Globus pallidus (tissue), 1 donor: Measurements from ENCODE around the gene CAMSAP3.
A peak's percentile ranks its signal among the peaks of the same experiment; 100 is the strongest.

Experiments
- DNase-seq: peaks from one replicate; pipeline ENCODE4 v3.0.0-alpha.2; 2015; ENCODE audit warnings: low spot score

Gene CAMSAP3

GRCh38 chr19:7648265-7649014, 52.8 kb downstream of the CAMSAP3 start:
- no peak for DNase-seq

GRCh38 chr19:7650148-7650547, 54.5 kb downstream of the CAMSAP3 start:
- DNase-seq, result no peak

GRCh38 chr19:7652061-7652641, 56.5 kb downstream of the CAMSAP3 start:
- DNase-seq, result peak; percentile 46

- no peak for DNase-seq
Observed at GRCh38 chr19:7654401-7654800, 58.7 kb downstream of the CAMSAP3 start.

GRCh38 chr19:7655581-7655980, 59.9 kb downstream of the CAMSAP3 start:
- DNase-seq, result no peak

DNA sequence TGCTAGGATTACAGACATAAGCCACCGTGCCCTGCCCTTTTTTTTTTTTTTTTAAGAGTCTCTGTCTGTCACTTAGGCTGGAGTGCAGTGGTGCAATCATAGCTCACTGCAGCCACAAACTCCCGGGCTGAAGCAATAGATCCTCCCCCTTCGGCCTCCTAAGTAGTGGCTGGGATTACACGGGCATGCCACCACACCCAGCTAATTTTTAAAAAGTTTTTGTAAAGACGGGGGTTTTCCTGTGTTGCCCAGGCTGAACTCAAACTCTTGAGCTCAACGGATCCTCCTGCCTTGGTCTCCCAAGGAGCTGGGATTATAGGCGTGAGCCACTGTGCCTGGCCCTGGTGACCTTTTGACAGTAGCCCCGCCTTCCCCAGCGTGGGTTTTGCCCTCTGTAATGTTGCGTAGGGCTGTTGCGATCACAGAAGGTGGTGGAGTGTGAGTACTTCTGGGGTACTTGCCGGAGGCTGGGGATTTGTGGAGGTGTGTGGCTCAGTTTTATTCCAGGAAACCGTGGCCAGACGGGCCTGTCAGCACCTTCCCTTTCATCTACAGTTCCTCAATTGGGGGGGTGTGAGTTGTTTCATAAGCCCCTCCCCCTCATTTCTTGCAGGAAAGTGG, 61.6 kb downstream of the CAMSAP3 start:
- no peak for DNase-seq

- DNase-seq, result peak; percentile 40
Observed at GRCh38 chr19:7658219-7658686, 62.6 kb downstream of the CAMSAP3 start.

GRCh38 chr19:7661744-7662538, 66.3 kb downstream of the CAMSAP3 start:
- DNase-seq, result no peak

DNA sequence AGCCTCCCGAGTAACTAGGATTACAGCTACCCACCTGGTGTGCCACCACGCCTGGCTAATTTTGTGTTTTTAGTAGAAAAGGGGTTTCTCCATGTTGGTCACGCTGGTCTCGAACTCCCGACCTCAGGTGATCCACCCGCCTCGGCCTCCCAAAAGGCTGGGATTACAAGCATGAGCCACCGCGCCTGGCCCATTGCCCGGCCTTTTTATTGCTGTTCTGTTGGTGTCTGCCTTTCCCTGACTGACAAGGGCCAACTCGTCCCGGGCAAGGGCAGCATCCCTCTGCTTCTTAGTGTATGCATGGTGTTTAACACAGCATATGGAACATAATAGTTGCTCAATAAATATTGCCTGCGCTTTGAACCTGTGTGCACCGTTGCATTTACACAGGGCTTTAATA, 67.0 kb downstream of the CAMSAP3 start:
- no peak for DNase-seq

DNA sequence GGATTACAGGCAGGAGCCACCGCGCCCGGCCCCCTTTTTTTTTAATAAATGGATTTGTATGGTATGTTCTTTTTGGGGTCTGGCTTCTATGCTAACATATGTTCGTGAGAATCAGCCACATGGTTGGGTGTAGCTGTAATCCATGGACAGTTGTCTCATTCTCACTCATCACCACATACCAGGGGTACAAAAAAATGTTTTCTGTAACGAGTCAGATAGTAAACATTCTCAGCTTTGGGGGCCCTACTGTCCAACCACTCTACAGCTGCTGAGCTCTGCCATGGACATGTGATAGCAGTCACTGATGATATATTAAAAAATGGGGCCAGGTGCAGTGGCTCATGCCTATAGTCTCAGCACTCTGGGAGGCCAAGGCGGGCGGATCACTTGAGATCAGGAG, 68.0 kb downstream of the CAMSAP3 start:
- DNase-seq, result no peak

- no peak for DNase-seq
Observed at GRCh38 chr19:7665076-7665475, 69.4 kb downstream of the CAMSAP3 start.
